Glutamatergic neuron (in vitro differentiated cells): ENCODE results near the gene ZFPM1. TPM values are rescaled to one million over a fixed set of nuclear protein-coding genes. Genes with fewer than 3 reads are reported as not detected.

ENCODE experiments used
- DNase-seq: peaks from one replicate; pipeline ENCODE4 v3.0.0; 2022
- H3K27ac Mint-ChIP-seq: one replicate; pipeline ENCODE4 v1.8.0; 2020; ENCODE audit warnings: mild to moderate bottlenecking, mixed read lengths, inconsistent platforms; ENCODE audit not compliant: unreplicated experiment
- H3K27me3 Mint-ChIP-seq: one replicate; pipeline ENCODE4 v1.8.0; 2020; ENCODE audit warnings: mild to moderate bottlenecking, moderate library complexity, mixed read lengths, inconsistent platforms; ENCODE audit not compliant: unreplicated experiment
- H3K36me3 Mint-ChIP-seq: one replicate; pipeline ENCODE4 v1.8.0; 2020; ENCODE audit warnings: mild to moderate bottlenecking, mixed read lengths, inconsistent platforms; ENCODE audit not compliant: unreplicated experiment
- H3K4me1 Mint-ChIP-seq: one replicate; pipeline ENCODE4 v1.8.0; 2020; ENCODE audit warnings: mild to moderate bottlenecking, low read depth, mixed read lengths, inconsistent platforms; ENCODE audit not compliant: unreplicated experiment
- H3K4me3 Mint-ChIP-seq: one replicate; pipeline ENCODE4 v1.8.0; 2020; ENCODE audit warnings: mild to moderate bottlenecking, mixed read lengths, inconsistent platforms; ENCODE audit not compliant: unreplicated experiment
- H3K9me3 Mint-ChIP-seq: one replicate; pipeline ENCODE4 v1.8.0; 2020; ENCODE audit warnings: mild to moderate bottlenecking, moderate library complexity, mixed read lengths, inconsistent platforms; ENCODE audit not compliant: unreplicated experiment
- total RNA-seq: library from RNA; stranded (reverse); fragmentation: NEBNext Ultra II Directional; extraction: Animal tissue kit (Norgen Biotek cat#: 25700); gene quantifications from one replicate; pipeline ENCODE4 v1.2.1, GENCODE V29; 2021; ENCODE audit not compliant: unreplicated experiment
- TF ChIP-seq, protein P1 (sequence below): fragments of 200-600 bp; sonication (generic); IDR thresholded peaks from one replicate; pipeline ENCODE4 v1.5.0; 2021; ENCODE audit not compliant: partially characterized antibody, unreplicated experiment

The ZFPM1 gene
- total RNA-seq, 1 donor from 2014 or later: 11.1 TPM

DNA sequence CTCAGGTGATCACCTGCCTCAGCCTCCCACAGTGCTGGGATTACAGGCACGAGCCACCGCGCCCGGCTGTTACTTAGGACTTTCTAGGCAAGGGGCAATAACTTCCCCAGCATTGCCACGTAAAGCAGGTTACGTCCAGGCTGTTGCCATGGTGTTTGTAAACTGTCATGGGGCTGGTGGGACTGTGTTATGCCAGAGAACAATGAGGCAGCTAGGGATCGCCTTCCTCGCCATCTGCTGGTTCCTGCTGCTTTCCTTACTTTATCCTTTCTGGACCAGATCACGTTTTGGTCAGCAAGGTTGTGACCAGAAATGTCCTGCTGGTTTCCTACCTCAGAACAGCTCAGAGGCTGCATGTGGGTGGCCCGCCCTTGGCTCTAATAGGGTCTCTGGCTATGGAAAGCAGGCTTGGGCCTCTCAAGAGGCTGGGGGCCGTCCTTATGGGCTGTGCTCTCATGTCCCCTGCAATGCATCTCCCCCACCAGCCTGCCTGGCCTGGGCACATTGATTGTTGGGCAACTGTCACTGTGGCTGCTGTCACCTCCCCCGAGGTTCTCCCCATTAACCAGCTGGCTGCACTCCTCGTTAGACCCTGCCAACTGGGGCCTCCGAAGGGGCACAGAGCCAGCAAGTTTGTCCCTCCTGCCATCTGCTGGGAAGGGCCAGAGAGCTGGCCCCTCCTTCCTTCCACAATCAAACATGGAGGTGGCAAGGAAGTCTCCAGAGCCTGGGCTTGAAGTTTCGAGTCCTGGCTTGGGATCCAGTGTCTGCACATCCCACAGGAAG lies 88.9 kb downstream of the ZFPM1 start:
- peaks cover 2% of the 10 kb centered on the region for H3K4me1 Mint-ChIP-seq
- DNase-seq: no peak
- H3K9me3 Mint-ChIP-seq: peaks cover 15% of the 10 kb centered on the region
- H3K4me3 Mint-ChIP-seq: no peak overlapping the region
- peaks cover 7% of the 10 kb centered on the region for H3K36me3 Mint-ChIP-seq
- peaks cover 11% of the 10 kb centered on the region for H3K27me3 Mint-ChIP-seq
- TF ChIP-seq, protein P1, sequence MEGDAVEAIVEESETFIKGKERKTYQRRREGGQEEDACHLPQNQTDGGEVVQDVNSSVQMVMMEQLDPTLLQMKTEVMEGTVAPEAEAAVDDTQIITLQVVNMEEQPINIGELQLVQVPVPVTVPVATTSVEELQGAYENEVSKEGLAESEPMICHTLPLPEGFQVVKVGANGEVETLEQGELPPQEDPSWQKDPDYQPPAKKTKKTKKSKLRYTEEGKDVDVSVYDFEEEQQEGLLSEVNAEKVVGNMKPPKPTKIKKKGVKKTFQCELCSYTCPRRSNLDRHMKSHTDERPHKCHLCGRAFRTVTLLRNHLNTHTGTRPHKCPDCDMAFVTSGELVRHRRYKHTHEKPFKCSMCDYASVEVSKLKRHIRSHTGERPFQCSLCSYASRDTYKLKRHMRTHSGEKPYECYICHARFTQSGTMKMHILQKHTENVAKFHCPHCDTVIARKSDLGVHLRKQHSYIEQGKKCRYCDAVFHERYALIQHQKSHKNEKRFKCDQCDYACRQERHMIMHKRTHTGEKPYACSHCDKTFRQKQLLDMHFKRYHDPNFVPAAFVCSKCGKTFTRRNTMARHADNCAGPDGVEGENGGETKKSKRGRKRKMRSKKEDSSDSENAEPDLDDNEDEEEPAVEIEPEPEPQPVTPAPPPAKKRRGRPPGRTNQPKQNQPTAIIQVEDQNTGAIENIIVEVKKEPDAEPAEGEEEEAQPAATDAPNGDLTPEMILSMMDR: no peak
- H3K27ac Mint-ChIP-seq: peak overlapping the region; percentile 69

DNA sequence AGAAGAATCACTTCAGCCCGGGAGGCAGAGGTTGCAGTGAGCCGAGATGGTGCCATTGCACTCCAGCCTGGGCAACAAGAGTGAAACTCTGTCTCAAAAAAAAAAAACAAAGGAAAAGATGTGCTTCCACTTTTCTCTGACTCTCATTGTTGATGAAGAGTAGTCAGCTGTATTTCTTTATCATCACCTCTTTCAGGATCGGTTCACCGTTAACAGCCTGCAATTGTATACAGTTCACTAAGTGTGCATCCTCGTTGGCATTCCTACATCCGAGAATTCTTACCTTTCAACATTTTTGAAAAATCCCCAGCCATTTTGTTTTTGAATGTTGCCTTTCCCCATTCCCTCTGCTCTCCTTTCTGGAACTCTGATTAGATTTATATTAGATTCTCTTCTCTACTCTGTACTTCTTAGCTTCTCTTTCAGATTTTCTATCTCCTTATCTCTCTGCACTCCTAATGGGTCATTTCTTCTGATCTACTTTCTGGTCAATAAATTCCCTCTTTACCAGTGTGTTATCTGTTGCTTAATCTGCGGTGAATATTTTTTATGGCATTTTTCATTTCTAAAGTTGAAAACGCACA lies 90.2 kb downstream of the ZFPM1 start:
- Mint-ChIP-seq H3K36me3 (peaks cover 7% of the 10 kb centered on the region), H3K9me3 (peaks cover 15% of the 10 kb centered on the region), H3K27me3 (peaks cover 11% of the 10 kb centered on the region), H3K4me3 (peak overlapping the region; percentile 25), H3K27ac (peak overlapping the region; percentile 69), H3K4me1 (peaks cover 2% of the 10 kb centered on the region)
- no peak for DNase-seq
- TF ChIP-seq, protein P1: no peak

DNA sequence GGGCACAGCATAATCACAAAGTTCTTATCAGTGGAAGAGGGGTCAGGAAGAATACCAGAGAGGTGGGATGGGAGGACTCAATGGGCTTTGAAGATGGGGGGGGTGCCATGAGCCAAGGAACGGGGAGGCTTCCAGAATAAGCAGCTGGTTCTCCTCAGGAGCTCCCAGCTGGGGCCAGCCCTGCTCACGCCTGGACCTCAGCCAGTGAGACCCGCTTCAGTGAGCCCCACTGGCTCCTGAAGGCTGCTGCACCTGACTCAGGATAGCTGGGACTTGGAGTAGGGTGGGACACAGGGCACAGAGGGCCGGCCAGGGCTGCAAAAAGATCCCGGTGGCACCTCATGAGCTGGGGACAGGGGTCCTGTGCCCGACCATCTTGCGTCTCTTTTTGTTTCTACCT lies 92.7 kb downstream of the ZFPM1 start:
- peaks cover 15% of the 10 kb centered on the region for H3K9me3 Mint-ChIP-seq
- peaks cover 6% of the 10 kb centered on the region for H3K4me1 Mint-ChIP-seq
- TF ChIP-seq, protein P1: no peak
- no peak for DNase-seq
- no peak overlapping the region for H3K27ac Mint-ChIP-seq
- H3K4me3 Mint-ChIP-seq: no peak overlapping the region
- peaks cover 7% of the 10 kb centered on the region for H3K36me3 Mint-ChIP-seq
- H3K27me3 Mint-ChIP-seq: peaks cover 12% of the 10 kb centered on the region

DNA sequence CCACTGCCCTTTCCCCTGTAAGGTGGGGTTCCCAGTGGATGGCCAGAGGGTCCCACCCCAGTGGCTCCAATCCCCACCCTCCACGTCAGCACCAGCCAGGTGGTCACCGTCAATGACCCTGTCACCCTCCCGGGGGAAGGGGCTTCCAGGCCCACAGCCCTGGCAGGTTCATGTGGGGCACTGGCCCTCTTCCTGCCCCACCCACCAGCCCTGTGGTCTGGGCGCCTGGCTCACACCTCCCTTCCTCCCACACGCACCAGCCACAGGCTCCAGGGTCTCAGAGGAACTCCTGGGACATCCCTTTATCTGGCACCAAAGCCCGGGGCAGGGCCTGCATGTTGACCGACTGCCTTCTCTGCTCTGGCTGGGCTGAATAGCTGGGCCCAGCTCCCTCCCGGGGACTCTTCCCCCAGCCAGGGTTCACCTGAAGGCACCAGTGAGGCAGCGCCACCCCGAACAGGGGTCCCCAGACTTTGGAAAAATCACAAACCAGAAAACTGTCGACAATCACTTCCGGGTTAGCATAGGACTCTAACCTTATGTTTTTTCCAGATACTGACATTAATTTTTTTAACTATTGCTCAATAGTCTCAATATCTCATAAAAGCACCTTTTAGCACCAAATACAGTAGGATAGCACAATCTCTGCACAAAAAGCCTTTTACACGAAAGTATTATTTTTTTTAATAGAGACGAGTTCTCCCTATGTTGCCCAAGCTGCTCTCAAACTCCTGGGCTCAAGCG lies 95.2 kb downstream of the ZFPM1 start:
- H3K36me3 Mint-ChIP-seq: peaks cover 5% of the 10 kb centered on the region
- H3K9me3 Mint-ChIP-seq: peaks cover 9% of the 10 kb centered on the region
- H3K4me3 Mint-ChIP-seq: no peak overlapping the region
- peaks cover 7% of the 10 kb centered on the region for H3K27me3 Mint-ChIP-seq
- TF ChIP-seq, protein P1: no peak
- no peak overlapping the region for H3K27ac Mint-ChIP-seq
- no peak for DNase-seq
- H3K4me1 Mint-ChIP-seq: peaks cover 10% of the 10 kb centered on the region
